Activated CD8-positive, alpha-beta T cell treated with anti-CD3 and anti-CD28 coated beads for 36 hours (primary cell): Measurements from ENCODE around the gene RHEB. TPM values are rescaled to one million over a fixed set of nuclear protein-coding genes. Genes with fewer than 3 reads are reported as not detected.

Experiments used
- ATAC-seq: fragments of 200-7000 bp; cut with Tn5 transposase; one replicate; pipeline ENCODE4 v1.10.0; 2021; ENCODE audit warnings: mild to moderate bottlenecking, moderate library complexity
- CTCF ChIA-PET: fragments of 350-600 bp; sonication (Branson Sonifier 250); formaldehyde crosslinking; loops from one replicate; lab custom pipeline; 2021; ENCODE audit warnings: antibody characterized with exemption; lab: Charles Lee
- POLR2A ChIA-PET: fragments of 350-600 bp; sonication (Branson Sonifier 250); formaldehyde crosslinking; loops from one replicate; lab custom pipeline; 2021; ENCODE audit warnings: antibody characterized with exemption; lab: Charles Lee
- DNase-seq: peaks from one replicate; pipeline ENCODE4 v3.0.0-alpha.2; 2020
- H3K27ac Mint-ChIP-seq: one replicate; pipeline ENCODE4 v1.8.0; 2021; ENCODE audit warnings: mild to moderate bottlenecking, mixed read lengths
- H3K27me3 Mint-ChIP-seq: one replicate; pipeline ENCODE4 v1.8.0; 2021; ENCODE audit warnings: mixed read lengths
- H3K36me3 Mint-ChIP-seq: one replicate; pipeline ENCODE4 v1.8.0; 2021; ENCODE audit warnings: low read depth, mixed read lengths
- H3K4me1 Mint-ChIP-seq: one replicate; pipeline ENCODE4 v1.8.0; 2021; ENCODE audit warnings: low read depth, mixed read lengths
- H3K4me3 Mint-ChIP-seq: one replicate; pipeline ENCODE4 v1.8.0; 2021; ENCODE audit warnings: mild to moderate bottlenecking, moderate library complexity, mixed read lengths
- H3K9me3 Mint-ChIP-seq: one replicate; pipeline ENCODE4 v1.8.0; 2021; ENCODE audit warnings: mixed read lengths
- CTCF ChIP-seq: fragments of 200-600 bp; IDR thresholded peaks from one replicate; pipeline ENCODE4 v1.8.0; 2022; ENCODE audit warnings: antibody characterized with exemption, mild to moderate bottlenecking
- intact Hi-C: fragments of 100-400 bp; cut with micrococcal nuclease; formaldehyde crosslinking; loops from one replicate; pipeline ENCODE4 v1.10.0; 2022
- total RNA-seq, 2 experiments: library from RNA; stranded (reverse); gene quantifications; one replicate each; pipeline ENCODE4 v1.2.3, GENCODE V29; 2021

RHEB gene
- total RNA-seq, 2 experiments from 2014 or later: 42.0 to 42.6 TPM

GRCh38 chr7:151551820-151552219, 32.1 kb upstream of the RHEB start:
- CTCF ChIA-PET: interaction anchor here (1.3 kb wide), 1 partner anchor 10 kb away, joined by 3 read pairs; no protein-coding TSS in a partner anchor
- peaks cover 4% of the 10 kb centered on the region for H3K4me1 Mint-ChIP-seq
- DNase-seq (no peak), ATAC-seq (no peak)
- peaks cover 4% of the 10 kb centered on the region for H3K36me3 Mint-ChIP-seq
- intact Hi-C loops: no loop called here
- POLR2A ChIA-PET: no interaction called here
- TF ChIP-seq CTCF: no peak
- no peak overlapping the region for H3K27ac Mint-ChIP-seq
- H3K4me3 Mint-ChIP-seq: no peak overlapping the region
- no peaks in the 10 kb centered on the region for H3K9me3 Mint-ChIP-seq
- H3K27me3 Mint-ChIP-seq: peaks cover 10% of the 10 kb centered on the region

GRCh38 chr7:151550656-151551286, 31.1 kb upstream of the RHEB start:
- Mint-ChIP-seq H3K9me3 (no peaks in the 10 kb centered on the region), H3K27me3 (peaks cover 13% of the 10 kb centered on the region), H3K36me3 (no peaks in the 10 kb centered on the region), H3K4me1 (peaks cover 4% of the 10 kb centered on the region), H3K27ac (no peak overlapping the region), H3K4me3 (no peak overlapping the region)
- DNase-seq: no peak
- no peak for ATAC-seq
- ChIA-PET CTCF (interaction anchor here (0.9 to 1.3 kb wide), 2 partner anchors 11 to 12 kb away, joined by 3 read pairs; no protein-coding TSS in a partner anchor), POLR2A (no interaction called here)
- intact Hi-C loops: no loop called here
- TF ChIP-seq CTCF: no peak

- H3K4me1 Mint-ChIP-seq: peaks cover 4% of the 10 kb centered on the region
- CTCF ChIA-PET: no interaction called here
- H3K36me3 Mint-ChIP-seq: no peaks in the 10 kb centered on the region
- intact Hi-C loops: no loop called here
- H3K27ac Mint-ChIP-seq: no peak overlapping the region
- H3K27me3 Mint-ChIP-seq: peaks cover 15% of the 10 kb centered on the region
- TF ChIP-seq CTCF: no peak
- ATAC-seq: no peak
- DNase-seq: no peak
- no peaks in the 10 kb centered on the region for H3K9me3 Mint-ChIP-seq
- POLR2A ChIA-PET: no interaction called here
- H3K4me3 Mint-ChIP-seq: no peak overlapping the region
These were observed 29.9 kb upstream of the RHEB start for GRCh38 chr7:151549644-151550043.

GRCh38 chr7:151549083-151549482, 29.4 kb upstream of the RHEB start:
- POLR2A ChIA-PET: no interaction called here
- H3K4me1 Mint-ChIP-seq: peaks cover 4% of the 10 kb centered on the region
- no peak overlapping the region for H3K4me3 Mint-ChIP-seq
- H3K36me3 Mint-ChIP-seq: no peaks in the 10 kb centered on the region
- ATAC-seq (no peak), DNase-seq (no peak)
- intact Hi-C loops: no loop called here
- CTCF ChIA-PET: no interaction called here
- H3K27ac Mint-ChIP-seq: no peak overlapping the region
- H3K27me3 Mint-ChIP-seq: peaks cover 16% of the 10 kb centered on the region
- no peaks in the 10 kb centered on the region for H3K9me3 Mint-ChIP-seq
- TF ChIP-seq CTCF: no peak

GRCh38 chr7:151544183-151544582, 24.5 kb upstream of the RHEB start:
- peaks cover 16% of the 10 kb centered on the region for H3K27me3 Mint-ChIP-seq
- POLR2A ChIA-PET: no interaction called here
- ATAC-seq: no peak

More at GRCh38 chr7:151544183-151544582, 24.5 kb upstream of the RHEB start:
- DNase-seq: no peak
- TF ChIP-seq CTCF: no peak
- Mint-ChIP-seq H3K4me1 (no peaks in the 10 kb centered on the region), H3K36me3 (no peaks in the 10 kb centered on the region), H3K27ac (no peak overlapping the region), H3K9me3 (no peaks in the 10 kb centered on the region), H3K4me3 (no peak overlapping the region)
- CTCF ChIA-PET: interaction anchor here (1.0 kb wide), 1 partner anchor 239 kb away, joined by 3 read pairs; no protein-coding TSS in a partner anchor
- intact Hi-C loops: no loop called here
